OCI-LY3 (cell line): ENCODE results near the gene ST8SIA2.

Source experiments
- EZH2phosphoT487 ChIP-seq: fragments of 200-600 bp; shearing (Covaris generic); IDR thresholded peaks from 2 replicates; pipeline ENCODE4 v1.6.1; 2018; ENCODE audit warnings: antibody characterized with exemption, mixed run types, low read depth
- TF ChIP-seq, protein P1 (sequence below): fragments of 200-600, 300-600 bp; sonication (generic); IDR thresholded peaks from 2 replicates; pipeline ENCODE4 v1.5.1; 2014; ENCODE audit warnings: antibody characterized with exemption, low read length, low read depth

GRCh38 chr15:92503889-92504288 lies 110.2 kb downstream of the ST8SIA2 start:
- TF ChIP-seq, protein P1, sequence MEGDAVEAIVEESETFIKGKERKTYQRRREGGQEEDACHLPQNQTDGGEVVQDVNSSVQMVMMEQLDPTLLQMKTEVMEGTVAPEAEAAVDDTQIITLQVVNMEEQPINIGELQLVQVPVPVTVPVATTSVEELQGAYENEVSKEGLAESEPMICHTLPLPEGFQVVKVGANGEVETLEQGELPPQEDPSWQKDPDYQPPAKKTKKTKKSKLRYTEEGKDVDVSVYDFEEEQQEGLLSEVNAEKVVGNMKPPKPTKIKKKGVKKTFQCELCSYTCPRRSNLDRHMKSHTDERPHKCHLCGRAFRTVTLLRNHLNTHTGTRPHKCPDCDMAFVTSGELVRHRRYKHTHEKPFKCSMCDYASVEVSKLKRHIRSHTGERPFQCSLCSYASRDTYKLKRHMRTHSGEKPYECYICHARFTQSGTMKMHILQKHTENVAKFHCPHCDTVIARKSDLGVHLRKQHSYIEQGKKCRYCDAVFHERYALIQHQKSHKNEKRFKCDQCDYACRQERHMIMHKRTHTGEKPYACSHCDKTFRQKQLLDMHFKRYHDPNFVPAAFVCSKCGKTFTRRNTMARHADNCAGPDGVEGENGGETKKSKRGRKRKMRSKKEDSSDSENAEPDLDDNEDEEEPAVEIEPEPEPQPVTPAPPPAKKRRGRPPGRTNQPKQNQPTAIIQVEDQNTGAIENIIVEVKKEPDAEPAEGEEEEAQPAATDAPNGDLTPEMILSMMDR = no peak
- TF ChIP-seq EZH2phosphoT487 = no peak
